SU-DHL-6 (cell line): ENCODE data around the gene PRSS21.

Source experiments
- CTCF ChIP-seq: fragments of 200-600 bp; sonication (generic); IDR thresholded peaks from one replicate; pipeline ENCODE4 v1.5.1; 2017; ENCODE audit warnings: antibody characterized with exemption, mild to moderate bottlenecking, low read length, moderate library complexity; ENCODE audit not compliant: insufficient read depth, poor library complexity, severe bottlenecking
- EZH2phosphoT487 ChIP-seq: fragments of 200-600 bp; sonication (generic), shearing (Covaris generic); conservative IDR thresholded peaks from 2 replicates; pipeline ENCODE4 v1.6.1; 2018; ENCODE audit warnings: mild to moderate bottlenecking, antibody characterized with exemption, low read length, moderate library complexity, mixed read lengths

- TF ChIP-seq CTCF (no peak), EZH2phosphoT487 (no peak)
These were observed 36.8 kb upstream of the PRSS21 start for GRCh38 chr16:2779978-2780898.
